Stimulated activated CD8-positive, alpha-beta memory T cell treated with anti-CD3 and anti-CD28 coated beads, Interleukin-15, amount 100 ng/mL, for 4 hours (primary cell): Measurements from ENCODE around the gene C6orf62.
"Not testable (repeated sequence)": the region's sequence is repeated elsewhere in the genome, so short reads cannot be mapped to it uniquely, and the experiment has no call there.

ENCODE experiments used
- DNase-seq, 2 donors: peaks; one replicate each; pipeline ENCODE4 v3.0.0-alpha.2; 2020; ENCODE audit warnings: low read depth in 2 of 2

The C6orf62 gene

DNA sequence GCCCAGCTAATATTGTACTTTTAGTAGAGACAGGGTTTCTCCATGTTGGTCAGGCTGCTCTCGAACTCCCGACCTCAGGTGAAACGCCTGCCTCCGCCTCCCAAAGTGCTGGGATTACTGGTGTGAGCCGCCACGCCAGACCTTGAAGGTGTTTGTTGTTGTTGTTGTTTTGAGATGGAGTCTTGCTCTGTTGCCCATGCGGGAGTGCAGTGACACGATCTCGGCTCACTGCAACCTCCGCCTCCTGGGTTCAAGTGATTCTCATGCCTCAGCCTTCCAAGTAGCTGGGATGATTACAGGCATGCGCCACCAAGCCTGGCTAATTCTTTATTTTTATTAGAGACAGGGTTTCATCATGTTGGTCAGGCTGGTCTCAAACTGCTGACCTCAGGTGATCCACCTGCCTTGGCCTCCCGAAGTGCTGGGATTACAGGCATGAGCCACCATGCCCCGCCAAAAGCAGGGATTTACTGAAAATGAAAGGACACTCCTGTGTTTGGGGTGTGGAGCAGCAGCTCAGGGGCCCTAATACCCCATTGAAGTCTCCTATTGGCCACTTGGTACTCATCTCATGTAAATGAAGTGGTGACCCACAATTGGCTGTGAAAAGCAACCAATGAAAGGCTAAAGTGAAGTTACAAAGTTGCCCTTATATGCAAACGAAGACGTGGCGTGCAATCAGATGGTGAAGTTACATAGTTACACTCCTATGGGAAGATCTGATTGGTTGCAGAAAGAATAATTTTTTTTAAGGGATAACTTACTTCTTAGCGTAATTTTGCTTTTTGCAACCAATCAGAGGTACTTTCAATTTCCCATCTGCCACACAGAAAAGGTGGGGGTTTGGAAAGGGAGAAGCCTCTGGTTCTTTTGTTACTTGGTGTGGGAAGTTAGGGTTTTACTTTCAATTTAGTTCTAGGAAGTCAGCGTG, 50.6 kb downstream of the C6orf62 start:
- DNase-seq = not testable (repeated sequence)

DNA sequence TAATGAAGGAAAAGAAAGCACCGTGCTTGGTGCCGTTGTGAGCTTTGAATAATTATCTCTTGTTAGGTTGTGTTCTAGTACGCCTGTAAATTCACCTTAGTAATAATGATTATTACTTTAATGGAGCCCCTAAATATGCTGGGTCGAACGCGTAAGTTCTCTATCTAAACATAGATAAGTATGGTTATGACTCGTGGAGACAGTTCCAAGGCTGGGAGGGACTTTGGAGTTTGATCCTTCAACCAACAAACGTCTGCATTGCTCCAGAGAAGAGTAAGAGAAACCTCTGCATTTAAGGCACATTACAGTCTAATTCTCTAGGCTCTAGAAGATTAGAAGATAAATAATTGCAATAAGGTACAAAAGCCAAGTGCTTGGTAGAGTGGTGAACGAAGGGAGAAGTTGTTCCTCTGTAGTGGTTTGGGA, 51.6 kb downstream of the C6orf62 start:
- DNase-seq = no peak

DNA sequence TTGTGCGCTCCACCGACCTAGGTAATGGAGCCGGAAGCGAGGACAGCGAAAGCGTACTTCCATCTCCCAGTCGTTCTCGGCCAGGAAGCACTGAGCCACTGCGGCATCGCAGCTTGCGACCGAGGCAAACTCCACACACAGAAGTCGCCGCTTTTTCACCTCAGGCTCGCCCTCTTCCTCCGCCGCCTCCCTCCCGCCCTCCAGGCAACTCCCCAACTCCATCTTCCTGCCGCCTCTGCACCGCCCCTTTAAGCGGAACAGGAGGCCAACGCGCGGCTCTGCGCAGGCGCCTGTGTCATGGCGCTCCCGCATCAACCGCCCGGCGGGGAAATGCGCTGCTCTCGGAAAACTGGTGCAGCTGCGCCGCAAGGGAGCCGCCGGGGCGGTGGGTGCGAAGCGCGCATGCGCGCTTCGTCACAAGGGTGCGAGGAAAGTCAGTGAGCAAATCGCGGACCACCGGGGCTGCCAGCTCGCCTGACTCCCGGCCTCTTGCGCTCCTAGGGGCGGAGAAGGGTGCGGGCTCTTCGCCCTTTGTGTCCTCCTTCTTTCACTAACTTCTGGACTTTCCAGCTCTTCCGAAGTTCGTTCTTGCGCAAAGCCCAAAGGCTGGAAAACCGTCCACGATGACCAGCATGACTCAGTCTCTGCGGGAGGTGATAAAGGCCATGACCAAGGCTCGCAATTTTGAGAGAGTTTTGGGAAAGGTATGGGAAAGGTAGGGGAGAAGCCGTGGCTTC, 52.1 kb downstream of the C6orf62 start, which contains the start of the genes ACOT13 and TDP2:
TSS of gene ACOT13 (plus strand) at position 437 of the 737 bp plus-strand sequence. CDS start at position 624, 187 bp downstream.
TSS of gene TDP2 (minus strand) at position 259 of the 737 bp plus-strand sequence. CDS start at position 222, 37 bp downstream.
- peak; percentile 91 to 93 for DNase-seq

DNA sequence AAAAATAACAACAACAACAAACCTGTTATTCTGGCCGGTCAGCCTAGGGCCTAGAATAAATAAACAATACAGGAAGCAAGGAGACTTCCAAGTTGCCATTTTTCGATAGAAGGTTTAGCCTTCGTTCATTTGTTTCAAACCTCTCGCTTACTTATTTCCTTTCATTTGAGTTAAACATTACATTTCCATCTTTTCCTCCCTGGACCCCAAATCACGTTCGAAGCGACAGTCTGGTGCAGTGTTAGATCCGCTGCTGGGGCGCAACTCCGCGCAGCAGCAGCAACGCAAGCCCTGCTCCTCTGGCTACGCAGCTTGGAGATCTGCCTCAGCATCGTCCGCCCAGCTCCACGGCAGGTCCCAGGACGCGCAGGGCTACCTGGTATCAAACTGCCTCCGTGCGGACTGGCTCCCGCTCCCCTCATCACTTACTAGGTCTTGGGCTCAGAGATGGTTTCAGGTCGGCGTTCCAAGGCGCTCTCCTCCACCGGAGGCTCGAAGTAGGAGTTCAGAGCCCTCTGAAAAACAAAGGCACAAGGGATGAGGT, 52.8 kb downstream of the C6orf62 start:
- peak; percentile 11 to 15 for DNase-seq

DNA sequence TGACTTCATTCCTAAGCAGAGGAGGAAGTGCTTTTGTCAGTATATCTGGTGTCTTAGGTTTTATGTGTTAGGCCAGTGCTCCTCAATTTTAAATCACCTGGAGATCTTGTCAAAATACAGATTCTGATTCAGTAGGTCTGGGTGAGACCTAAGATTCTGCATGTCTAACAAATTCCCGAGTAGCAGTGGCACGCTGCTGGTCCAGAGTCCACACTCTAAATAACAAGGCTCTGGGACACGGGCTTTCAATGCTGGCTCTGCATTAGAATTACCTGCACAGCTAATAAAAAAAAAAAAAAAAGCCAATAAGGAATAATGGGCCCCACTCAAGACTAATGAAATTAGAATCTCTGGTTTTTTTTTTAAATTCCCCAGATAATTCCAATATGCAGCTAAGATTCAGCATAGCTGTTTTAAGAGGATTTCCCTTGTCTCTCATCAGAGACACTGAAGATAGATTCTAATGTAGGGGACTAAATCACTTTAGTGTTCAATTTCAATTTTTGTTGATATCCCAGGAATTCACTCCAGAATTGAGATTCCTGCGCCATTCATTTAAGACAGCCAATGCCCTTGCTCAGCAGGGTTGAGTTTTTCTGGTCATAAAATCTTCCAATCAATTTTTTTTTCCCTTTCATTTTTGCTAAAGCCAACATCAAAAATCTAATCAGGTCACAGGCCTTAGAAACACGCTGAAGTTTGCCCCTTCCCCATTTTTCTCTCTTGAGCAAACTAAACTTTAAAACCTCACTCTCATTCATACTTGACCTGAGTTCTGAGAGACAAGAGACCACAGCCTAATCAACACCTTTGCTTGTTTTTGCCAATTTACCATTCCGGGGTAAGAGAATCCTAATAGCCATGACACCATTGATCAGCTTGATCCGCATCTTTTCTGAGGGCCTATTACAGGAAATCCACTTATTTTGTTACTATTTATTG, 54.6 kb downstream of the C6orf62 start:
- DNase-seq = no peak

DNA sequence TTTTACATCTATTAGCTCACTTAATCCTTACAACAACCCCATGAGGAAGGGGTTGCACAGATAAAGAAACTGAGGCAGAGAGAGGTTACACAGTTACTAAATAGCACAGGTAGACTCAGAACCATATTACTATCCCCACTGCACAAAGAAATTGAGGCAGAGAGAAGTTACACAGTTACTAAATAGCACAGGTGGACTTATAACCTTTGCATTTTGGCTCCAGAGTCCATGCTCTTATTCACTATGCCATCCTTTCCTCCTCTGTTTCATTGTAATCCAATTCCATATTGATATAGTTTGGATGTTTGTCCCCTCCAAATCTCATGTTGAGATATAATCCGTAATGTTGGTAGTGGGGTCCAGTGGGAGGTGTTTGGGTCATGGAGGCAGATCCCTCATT, 55.8 kb downstream of the C6orf62 start:
- no peak for DNase-seq

DNA sequence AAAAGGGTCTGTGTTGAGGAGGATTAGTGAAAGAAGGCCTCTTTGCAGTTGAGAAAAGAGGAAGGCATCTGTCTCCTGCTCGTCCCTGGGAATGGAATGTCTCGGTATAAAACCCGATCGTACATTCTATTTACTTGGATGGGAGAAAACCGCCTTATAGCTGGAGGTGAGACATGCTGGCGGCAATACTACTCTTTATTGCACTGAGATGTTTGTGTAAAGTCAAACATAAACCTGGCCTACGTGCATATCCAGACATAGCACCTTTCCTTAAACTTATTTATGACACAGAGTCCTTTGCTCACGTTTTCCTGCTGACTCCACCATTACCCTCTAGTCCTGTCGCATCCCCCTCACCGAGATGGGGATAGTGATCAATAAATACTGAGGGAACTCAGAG, 56.7 kb downstream of the C6orf62 start:
- DNase-seq = no peak

DNA sequence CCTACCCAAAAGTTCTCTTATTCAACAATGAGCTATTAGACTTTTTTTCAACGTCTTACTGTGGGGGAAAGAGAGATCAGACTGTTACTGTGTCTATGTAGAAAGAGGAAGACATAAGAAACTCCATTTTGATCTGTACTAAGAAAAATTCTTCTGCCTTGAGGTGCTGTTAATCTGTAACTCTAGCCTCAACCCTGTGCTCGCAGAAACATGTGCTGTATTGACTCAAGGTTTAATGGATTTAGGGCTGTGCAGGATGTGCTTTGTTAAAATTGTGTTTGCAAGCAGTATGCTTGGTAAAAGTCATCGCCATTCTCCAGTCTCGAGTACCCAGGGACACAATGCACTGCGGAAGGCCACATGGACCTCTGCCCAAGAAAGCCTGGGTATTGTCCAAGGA, 57.2 kb downstream of the C6orf62 start:
- DNase-seq = not testable (repeated sequence)

DNA sequence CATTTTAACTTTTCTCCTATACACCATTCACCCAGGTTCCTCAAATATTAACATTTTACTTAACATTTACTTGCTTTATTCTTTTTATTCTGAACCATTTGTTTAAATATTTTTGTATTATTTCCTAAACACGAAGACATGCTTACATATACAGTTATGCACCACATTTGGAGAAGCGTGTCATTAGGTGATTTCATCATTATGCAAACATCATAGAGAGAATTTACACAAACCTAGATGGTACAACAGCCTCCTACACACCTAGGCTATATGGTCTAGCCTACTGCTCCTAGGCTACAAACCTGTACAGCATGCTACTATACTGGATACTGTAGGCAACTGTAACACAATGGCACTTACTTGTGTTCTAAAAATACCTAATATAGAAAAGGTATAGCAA, 58.8 kb downstream of the C6orf62 start:
- no peak for DNase-seq

DNA sequence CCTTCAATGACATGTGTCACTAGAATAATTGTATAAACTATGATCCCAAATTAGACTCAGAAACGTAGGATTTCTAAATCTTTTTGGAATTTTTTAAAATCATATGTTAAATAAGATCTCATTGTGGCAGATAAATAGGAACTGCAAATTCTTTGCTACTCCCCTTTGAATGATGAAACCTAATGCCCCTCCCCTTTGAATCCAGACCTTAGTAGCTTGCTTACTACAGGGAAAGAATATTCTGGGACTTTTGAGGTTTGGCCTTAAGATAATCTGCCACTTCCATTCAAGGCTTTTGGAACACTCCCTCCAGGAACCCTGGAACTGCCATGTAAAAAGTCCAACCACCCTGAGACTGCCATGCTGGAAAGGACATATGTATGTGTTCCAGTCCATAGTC, 59.4 kb downstream of the C6orf62 start:
- no peak for DNase-seq

DNA sequence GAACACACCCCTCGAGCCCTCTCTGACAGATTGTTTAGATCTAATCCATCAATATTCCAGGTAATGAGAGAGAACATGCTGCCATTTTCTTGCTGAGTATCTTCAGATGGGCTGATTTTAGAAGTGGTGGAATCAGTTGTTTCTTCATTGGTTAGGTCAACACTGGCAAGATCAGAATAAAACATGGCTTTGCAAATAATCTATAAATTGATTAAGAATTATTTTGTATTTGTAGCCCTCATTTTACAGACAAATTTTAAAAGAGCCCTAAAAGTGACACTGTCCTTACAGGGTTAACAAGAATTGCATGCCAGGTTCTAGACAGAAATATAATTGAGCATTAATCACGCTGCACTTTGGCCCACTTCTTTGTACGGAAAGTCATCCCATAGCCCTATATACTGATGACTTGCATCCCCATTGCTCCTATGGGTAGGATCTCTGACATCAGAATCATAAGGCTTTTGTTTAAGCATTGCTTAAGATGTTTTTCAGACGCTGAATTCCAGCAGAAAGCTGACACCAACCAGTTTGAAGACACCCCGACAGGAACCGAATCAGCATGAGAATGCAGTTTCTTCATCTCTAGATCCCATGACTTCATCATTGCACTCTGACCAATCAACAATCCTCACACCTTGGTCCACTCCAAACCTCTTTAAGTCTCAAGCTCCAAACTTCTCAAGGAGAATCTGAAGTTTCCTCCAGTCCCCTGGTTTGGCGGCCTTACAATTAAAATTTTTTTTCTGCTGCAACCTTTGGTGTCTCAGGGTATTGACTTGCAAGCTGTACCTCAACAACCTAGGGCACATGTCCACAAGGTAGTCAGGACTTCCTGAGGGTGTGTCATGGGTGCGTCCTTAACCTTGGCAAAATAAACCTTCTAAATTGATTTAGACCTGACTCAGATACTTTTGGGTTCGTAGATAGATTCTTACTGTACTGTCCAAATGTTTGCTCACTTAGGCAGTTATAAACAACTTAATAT, 60.1 kb downstream of the C6orf62 start:
- no peak for DNase-seq

DNA sequence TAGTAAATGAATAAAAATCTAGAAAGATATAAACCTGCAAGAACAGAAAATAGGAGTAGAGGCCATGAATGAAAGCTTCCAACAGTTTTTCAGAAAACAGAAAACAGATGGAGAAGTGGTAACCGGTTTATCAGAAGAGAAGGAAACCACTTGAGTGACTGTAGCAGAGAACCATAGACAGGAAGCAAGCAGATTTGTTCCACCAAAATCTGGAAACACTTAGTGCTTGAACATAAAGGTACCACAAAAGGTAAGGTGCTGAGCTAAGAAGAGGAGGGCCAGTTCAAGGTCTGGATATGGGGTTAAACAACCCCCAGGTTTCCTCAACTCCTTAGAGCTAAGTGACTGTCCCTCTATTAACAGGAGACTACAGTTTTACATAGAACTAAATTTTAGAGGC, 63.7 kb downstream of the C6orf62 start:
- DNase-seq = no peak
